ENCODE results near the gene PRDM15. TPM values are rescaled to one million over a fixed set of nuclear protein-coding genes. Genes with fewer than 3 reads are reported as not detected.

The PRDM15 gene
- total RNA-seq, 1 experiment from 2014 or later = 9.8 TPM

- no peaks in the 10 kb centered on the region for H3K27me3 ChIP-seq (ENCODE audit: insufficient read depth, low read length)
- H2AFZ ChIP-seq (ENCODE audit: low read depth, low read length, poor library complexity, severe bottlenecking) = no peak overlapping the region
- H4K20me1 ChIP-seq (ENCODE audit: insufficient read depth) = no peaks in the 10 kb centered on the region
- H3K36me3 ChIP-seq (ENCODE audit: control insufficient read depth in 1 of 2, insufficient read depth in 2 of 2, low read length in 2 of 2) = peaks cover 0 to 14% of the 10 kb centered on the region in 2 experiments; a peak in 3 of 4 replicates
- TF ChIP-seq SP1 (IDR thresholded peaks at IDR 0.05; ENCODE audit: low read depth) (no peak), CEBPB (IDR thresholded peaks at IDR 0.05; ENCODE audit: low read depth) (no peak), FOSL1 (IDR thresholded peaks at IDR 0.05; ENCODE audit: low read depth) (no peak), JUND (IDR thresholded peaks at IDR 0.05) (no peak), ZNF274 (IDR thresholded peaks at IDR 0.05; ENCODE audit: low read depth, low read length) (no peak), ATF3 (IDR thresholded peaks at IDR 0.05) (no peak), SRF (IDR thresholded peaks at IDR 0.05; ENCODE audit: low read depth) (no peak), ELF1 (IDR thresholded peaks at IDR 0.05; ENCODE audit: borderline replicate concordance, low read depth) (no peak)
- no TSS peak for BruUV-seq (replicated peaks)
- H3K9me2 ChIP-seq (ENCODE audit: insufficient read depth) = no peaks in the 10 kb centered on the region
- H3K4me1 ChIP-seq (ENCODE audit: control insufficient read depth in 1 of 2, insufficient read depth in 2 of 2, low read length in 2 of 2) = no peaks in the 10 kb centered on the region
- intact Hi-C loops (cut with micrococcal nuclease) = no loop called here
- H3K27ac ChIP-seq (ENCODE audit: low read depth, low read length) = no peak overlapping the region
- H3K9me3 ChIP-seq (ENCODE audit: control insufficient read depth in 1 of 2, insufficient read depth in 1 of 2, low read depth in 1 of 2, low read length in 2 of 2) = no peaks in the 10 kb centered on the region
- DNase-seq (ENCODE audit: low read depth, low spot score) (no peak), ATAC-seq (no peak)
- H3K4me2 ChIP-seq (ENCODE audit: low read length) = no peak overlapping the region
- POLR2A ChIA-PET = no interaction called here
- H3K79me2 ChIP-seq (ENCODE audit: insufficient read depth, low read length) = no peaks in the 10 kb centered on the region
- RAD21 ChIA-PET (ENCODE audit: low non-redundant PET in 1 of 2, low total read pairs in 2 of 2, uncharacterized antibody in 2 of 2, unreplicated experiment in 2 of 2) = no interaction called here
- CTCF ChIA-PET = no interaction called here
- H3K9ac ChIP-seq (ENCODE audit: low read length) = no peak overlapping the region
- H3K4me3 ChIP-seq (replicated peaks in 1 of 2; ENCODE audit: low read depth in 1 of 2, low read length in 2 of 2) = no peak overlapping the region
Measured at GRCh38 chr21:41800425-41801320, 78.5 kb downstream of the PRDM15 start.

- ChIA-PET RAD21 (ENCODE audit: low non-redundant PET in 1 of 2, low total read pairs in 2 of 2, uncharacterized antibody in 2 of 2, unreplicated experiment in 2 of 2) (no interaction called here), POLR2A (no interaction called here), CTCF (no interaction called here)
- intact Hi-C loops (cut with micrococcal nuclease) = no loop called here
- no peaks in the 10 kb centered on the region for H4K20me1 ChIP-seq (ENCODE audit: insufficient read depth)
- no peak overlapping the region for H3K4me3 ChIP-seq (replicated peaks in 1 of 2; ENCODE audit: low read depth in 1 of 2, low read length in 2 of 2)
- H3K4me2 ChIP-seq (ENCODE audit: low read length) = no peak overlapping the region
- H3K9me3 ChIP-seq (ENCODE audit: control insufficient read depth in 1 of 2, insufficient read depth in 1 of 2, low read depth in 1 of 2, low read length in 2 of 2) = no peaks in the 10 kb centered on the region
- no peak overlapping the region for H3K9ac ChIP-seq (ENCODE audit: low read length)
- H3K4me1 ChIP-seq (ENCODE audit: control insufficient read depth in 1 of 2, insufficient read depth in 2 of 2, low read length in 2 of 2) = no peaks in the 10 kb centered on the region
- DNase-seq (ENCODE audit: low read depth, low spot score) = no peak
- ATAC-seq = no peak
- no peak overlapping the region for H3K27ac ChIP-seq (ENCODE audit: low read depth, low read length)
- no peak overlapping the region for H2AFZ ChIP-seq (ENCODE audit: low read depth, low read length, poor library complexity, severe bottlenecking)
- no peaks in the 10 kb centered on the region for H3K27me3 ChIP-seq (ENCODE audit: insufficient read depth, low read length)
- H3K9me2 ChIP-seq (ENCODE audit: insufficient read depth) = no peaks in the 10 kb centered on the region
- peaks cover 0 to 14% of the 10 kb centered on the region in 2 experiments; a peak in 3 of 4 replicates for H3K36me3 ChIP-seq (ENCODE audit: control insufficient read depth in 1 of 2, insufficient read depth in 2 of 2, low read length in 2 of 2)
- no TSS peak for BruUV-seq (replicated peaks)
- no peaks in the 10 kb centered on the region for H3K79me2 ChIP-seq (ENCODE audit: insufficient read depth, low read length)
- no peak for TF ChIP-seq EZH2 (IDR thresholded peaks at IDR 0.05)
- no peak for TF ChIP-seq ELF1 (IDR thresholded peaks at IDR 0.05; ENCODE audit: borderline replicate concordance, low read depth)
- no peak for TF ChIP-seq POLR2A (IDR thresholded peaks at IDR 0.05; ENCODE audit: borderline replicate concordance, extremely low read depth, insufficient read depth, insufficient read length)
- TF ChIP-seq EGR1 (IDR thresholded peaks at IDR 0.05; ENCODE audit: low read depth) = no peak
- TF ChIP-seq YY1 (IDR thresholded peaks at IDR 0.05; ENCODE audit: extremely low read depth, insufficient replicate concordance, low read depth, low read length) = no peak
- no peak for TF ChIP-seq REST (IDR thresholded peaks at IDR 0.05; ENCODE audit: low read depth)
- TF ChIP-seq FOSL1 (IDR thresholded peaks at IDR 0.05; ENCODE audit: low read depth) = no peak
- no peak for TF ChIP-seq SRF (IDR thresholded peaks at IDR 0.05; ENCODE audit: low read depth)
- no peak for TF ChIP-seq MAX (IDR thresholded peaks at IDR 0.05)
- TF ChIP-seq JUND (IDR thresholded peaks at IDR 0.05) = no peak
- TF ChIP-seq POLR2AphosphoS5 (IDR thresholded peaks at IDR 0.05; ENCODE audit: low read depth, low read length) = no peak
- no peak for TF ChIP-seq CBX3 (IDR thresholded peaks at IDR 0.05; ENCODE audit: low read depth)
- TF ChIP-seq SP1 (IDR thresholded peaks at IDR 0.05; ENCODE audit: low read depth) = no peak
Measured at GRCh38 chr21:41799763-41800162, 79.4 kb downstream of the PRDM15 start.
